ENCODE results near the gene SLCO3A1.

DNA sequence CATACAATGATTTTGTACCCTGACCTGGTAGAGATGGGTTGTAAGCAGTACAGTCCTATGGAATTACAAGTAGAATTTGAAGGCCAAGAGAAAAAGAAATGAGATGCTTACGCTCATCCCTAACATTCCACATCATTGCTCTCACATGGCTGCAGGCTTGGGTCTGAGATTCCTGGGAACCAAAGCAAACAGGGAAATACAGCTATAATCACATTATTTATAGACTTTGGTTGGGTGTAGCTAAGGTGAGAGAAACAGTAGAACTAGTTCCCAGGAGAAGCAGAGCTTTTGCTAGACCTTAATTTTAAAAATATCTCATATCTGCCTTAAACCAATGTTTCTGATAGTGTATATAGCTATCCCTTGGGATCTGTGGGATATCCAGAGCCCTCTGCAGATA lies 51.4 kb downstream of the SLCO3A1 start:
- TF ChIP-seq, protein P1, sequence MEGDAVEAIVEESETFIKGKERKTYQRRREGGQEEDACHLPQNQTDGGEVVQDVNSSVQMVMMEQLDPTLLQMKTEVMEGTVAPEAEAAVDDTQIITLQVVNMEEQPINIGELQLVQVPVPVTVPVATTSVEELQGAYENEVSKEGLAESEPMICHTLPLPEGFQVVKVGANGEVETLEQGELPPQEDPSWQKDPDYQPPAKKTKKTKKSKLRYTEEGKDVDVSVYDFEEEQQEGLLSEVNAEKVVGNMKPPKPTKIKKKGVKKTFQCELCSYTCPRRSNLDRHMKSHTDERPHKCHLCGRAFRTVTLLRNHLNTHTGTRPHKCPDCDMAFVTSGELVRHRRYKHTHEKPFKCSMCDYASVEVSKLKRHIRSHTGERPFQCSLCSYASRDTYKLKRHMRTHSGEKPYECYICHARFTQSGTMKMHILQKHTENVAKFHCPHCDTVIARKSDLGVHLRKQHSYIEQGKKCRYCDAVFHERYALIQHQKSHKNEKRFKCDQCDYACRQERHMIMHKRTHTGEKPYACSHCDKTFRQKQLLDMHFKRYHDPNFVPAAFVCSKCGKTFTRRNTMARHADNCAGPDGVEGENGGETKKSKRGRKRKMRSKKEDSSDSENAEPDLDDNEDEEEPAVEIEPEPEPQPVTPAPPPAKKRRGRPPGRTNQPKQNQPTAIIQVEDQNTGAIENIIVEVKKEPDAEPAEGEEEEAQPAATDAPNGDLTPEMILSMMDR (conservative IDR thresholded peaks at IDR 0.05 in 1 of 2, IDR thresholded peaks at IDR 0.05 in 1 of 2; ENCODE audit: low read depth in 1 of 2, low read length in 2 of 2) = no peak
- no peak for TF ChIP-seq EZH2 (IDR thresholded peaks at IDR 0.05; ENCODE audit: low read length, missing control alignments)
